ENCODE measurements around the gene FAM162A.

Gene FAM162A

DNA sequence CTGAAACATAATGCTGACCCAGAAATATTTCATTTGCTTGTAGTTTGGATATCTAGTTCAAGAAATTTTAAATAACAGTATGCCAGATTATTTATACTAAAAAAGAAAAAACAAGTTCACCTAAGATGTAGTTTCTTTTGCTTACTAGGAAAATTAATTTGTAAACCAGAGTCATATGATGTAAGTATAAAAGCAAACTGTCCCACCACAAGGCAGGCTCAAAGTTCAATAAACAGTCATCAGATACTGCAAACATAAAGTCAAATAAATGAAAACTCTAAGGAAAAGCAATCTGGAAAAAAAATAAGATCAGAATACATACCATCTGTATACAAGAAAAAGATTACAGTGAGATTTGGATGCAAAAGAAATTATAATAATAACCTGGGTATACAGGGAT lies 72.1 kb downstream of the FAM162A start:
- no peak for DNase-seq (ENCODE audit: low spot score)
- in situ Hi-C loops (cut with MboI; ENCODE audit: low sequenced_read_pairs, unreplicated experiment), result no loop called here
- no peak for TF ChIP-seq CTCF (IDR thresholded peaks at IDR 0.05; ENCODE audit: borderline replicate concordance, control extremely low read depth, extremely low read depth, insufficient read depth, missing control alignments)

DNA sequence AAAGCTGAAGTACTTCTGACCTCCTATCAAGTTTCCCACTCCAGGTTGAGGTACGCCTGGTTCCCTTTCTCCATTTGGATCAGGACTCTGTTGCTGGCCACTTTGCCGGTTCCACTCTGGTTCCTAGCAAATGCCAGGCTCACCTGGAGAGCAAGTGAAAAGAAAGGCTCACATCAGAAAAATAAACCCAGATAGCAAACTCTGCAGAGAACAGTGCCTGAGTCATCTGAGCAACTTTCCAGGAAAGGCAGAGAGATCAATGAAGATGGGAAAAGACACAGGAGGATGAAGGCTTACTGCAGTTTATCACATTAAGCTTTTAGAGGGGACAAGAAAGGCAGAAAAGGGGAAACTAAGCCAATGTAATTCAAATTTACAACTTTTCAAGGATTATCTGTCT lies 73.7 kb downstream of the FAM162A start:
- no peak for DNase-seq (ENCODE audit: low spot score)
- no peak for TF ChIP-seq CTCF (IDR thresholded peaks at IDR 0.05; ENCODE audit: borderline replicate concordance, control extremely low read depth, extremely low read depth, insufficient read depth, missing control alignments)
- in situ Hi-C loops (cut with MboI; ENCODE audit: low sequenced_read_pairs, unreplicated experiment), result no loop called here

- DNase-seq (ENCODE audit: low spot score), result no peak
- in situ Hi-C loops (cut with MboI; ENCODE audit: low sequenced_read_pairs, unreplicated experiment), result no loop called here
- TF ChIP-seq CTCF (IDR thresholded peaks at IDR 0.05; ENCODE audit: borderline replicate concordance, control extremely low read depth, extremely low read depth, insufficient read depth, missing control alignments), result peak; percentile 27
These were observed 75.0 kb downstream of the FAM162A start for GRCh38 chr3:122458992-122459391.

- no peak for DNase-seq (ENCODE audit: low spot score)
- no peak for TF ChIP-seq CTCF (IDR thresholded peaks at IDR 0.05; ENCODE audit: borderline replicate concordance, control extremely low read depth, extremely low read depth, insufficient read depth, missing control alignments)
- in situ Hi-C loops (cut with MboI; ENCODE audit: low sequenced_read_pairs, unreplicated experiment), result no loop called here
These were observed 77.8 kb downstream of the FAM162A start for GRCh38 chr3:122461806-122462205.
